Left renal pelvis (tissue), 4 donors: Measurements from ENCODE around the gene GNA12. TPM values are rescaled to one million over a fixed set of nuclear protein-coding genes. Genes with fewer than 3 reads are reported as not detected.
"Not testable (repeated sequence)": the region's sequence is repeated elsewhere in the genome, so short reads cannot be mapped to it uniquely, and the experiment has no call there.

ENCODE experiments used
- DNase-seq, 4 donors: peaks; one replicate each; pipeline ENCODE4 v3.0.0-alpha.2; 2013; ENCODE audit warnings: low read depth in 4 of 4, low spot score in 3 of 4
- polyA plus RNA-seq, 4 donors: library from polyadenylated mRNA; unstranded; fragments of 120-200 nt; gene quantifications; one replicate each; pipeline ENCODE4 v1.2.1, GENCODE V29; 2013; ENCODE audit not compliant: insufficient read length in 4 of 4

Gene GNA12
- polyA plus RNA-seq, 4 donors, result 38.6 to 55.9 (median 41.4) TPM

DNA sequence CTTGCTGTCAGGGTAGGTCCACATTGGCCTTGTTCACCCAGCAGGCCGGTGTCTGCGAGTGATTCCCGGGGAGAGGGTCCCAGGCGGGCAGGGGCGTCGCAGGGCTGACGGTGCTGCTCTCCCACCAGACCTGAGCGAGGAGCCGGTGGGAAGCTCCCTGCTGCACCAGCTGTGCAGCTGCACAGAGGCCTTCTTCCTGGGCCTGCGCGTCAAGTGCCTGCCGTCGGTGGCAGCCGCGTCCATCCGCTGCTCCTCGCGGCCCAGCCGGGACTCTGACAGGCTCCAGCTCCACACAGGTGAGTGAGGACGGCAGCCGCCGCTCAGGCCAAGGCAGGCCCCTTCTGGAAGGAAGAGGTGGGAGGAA, 141.5 kb downstream of the GNA12 start:
- no peak for DNase-seq

DNA sequence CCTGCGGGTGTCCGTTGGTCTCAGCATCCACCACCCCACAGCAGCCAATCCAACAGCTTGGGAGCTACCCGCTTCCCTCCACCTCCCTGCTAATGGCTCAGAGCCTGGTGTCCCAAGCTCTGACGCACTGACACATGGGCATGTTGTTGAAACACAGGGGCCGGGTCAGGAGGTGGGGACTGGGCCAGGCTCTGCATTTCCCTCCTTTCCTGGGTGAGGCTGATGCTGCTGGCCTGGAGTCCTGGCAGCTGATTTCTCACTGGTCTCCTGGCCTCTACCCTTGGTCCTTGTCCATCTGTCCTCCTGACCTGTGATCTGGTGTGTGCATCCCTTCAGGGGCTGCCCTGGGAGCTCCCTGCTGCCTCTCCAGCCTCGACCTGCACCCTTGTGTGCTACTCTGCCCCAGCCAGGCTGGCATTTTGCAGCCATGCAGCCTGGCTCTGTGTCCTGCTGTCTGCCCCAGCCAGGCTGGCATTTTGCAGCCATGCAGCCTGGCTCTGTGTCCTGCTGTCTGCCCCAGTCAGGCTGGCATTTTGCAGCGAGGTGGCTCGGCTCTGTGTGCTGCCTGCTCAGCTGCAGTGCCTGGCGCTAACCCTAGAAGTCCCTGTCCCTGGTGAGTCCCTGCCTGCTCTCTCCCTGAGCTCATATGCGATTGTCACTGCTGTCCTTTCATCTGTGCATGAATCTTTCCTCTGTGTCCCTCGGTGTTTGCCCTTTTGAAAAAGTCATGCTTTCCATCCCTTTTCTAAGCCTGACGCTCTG, 142.1 kb downstream of the GNA12 start:
- DNase-seq, result no peak

GRCh38 chr7:2701424-2701823, 142.7 kb downstream of the GNA12 start:
- no peak for DNase-seq

GRCh38 chr7:2700141-2700850, 143.8 kb downstream of the GNA12 start:
- DNase-seq, result no peak

GRCh38 chr7:2699289-2699620, 144.9 kb downstream of the GNA12 start:
- no peak for DNase-seq

DNA sequence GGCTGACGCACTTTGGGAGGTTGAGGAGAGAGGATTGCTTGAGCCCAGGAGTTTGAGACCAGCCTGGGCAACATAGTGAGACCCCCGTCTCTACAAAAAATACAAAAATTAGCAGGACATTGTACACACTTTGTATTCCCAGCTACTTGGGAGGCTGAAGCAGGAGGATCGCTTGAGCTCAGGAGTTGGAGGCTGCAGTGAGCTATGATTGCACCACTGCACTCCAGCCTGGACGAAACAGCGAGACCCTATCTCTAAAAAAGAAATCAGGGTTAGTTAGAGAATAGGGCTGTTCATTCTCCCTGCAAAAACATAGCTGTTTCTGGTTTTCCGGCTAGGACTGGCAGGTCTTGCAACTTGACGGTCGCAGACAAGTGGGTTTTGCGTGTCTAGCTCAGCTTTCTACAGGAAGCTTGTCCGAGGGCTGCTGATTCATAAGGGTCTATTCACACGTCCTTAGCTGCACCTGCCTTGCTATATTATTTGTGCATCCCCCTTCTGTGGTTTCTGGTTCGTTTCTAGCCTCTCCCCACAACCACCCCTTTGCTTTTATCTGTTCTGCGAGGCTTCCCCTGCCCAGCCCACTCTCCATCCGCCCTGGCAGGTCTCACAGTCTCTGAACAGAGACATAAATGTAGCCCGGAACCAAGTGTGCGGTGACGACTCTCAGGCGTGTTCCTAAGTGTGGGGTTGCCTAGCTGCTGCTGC, 145.4 kb downstream of the GNA12 start:
- no peak for DNase-seq

DNA sequence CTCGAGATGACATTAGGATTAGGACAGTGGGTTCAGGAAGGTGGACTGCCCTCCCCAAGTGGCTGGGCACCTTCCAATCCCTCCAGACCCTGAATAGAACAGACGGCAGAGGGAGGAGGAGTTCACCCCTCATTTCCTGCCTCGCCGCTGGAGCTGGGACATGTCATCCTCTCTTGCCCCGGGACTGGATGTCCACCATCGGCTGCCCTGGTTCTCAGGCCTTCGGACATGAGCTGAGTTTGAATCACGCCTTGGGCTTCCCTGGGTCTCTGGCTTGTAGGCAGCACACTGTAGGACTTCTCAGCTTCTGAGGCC, 150.0 kb downstream of the GNA12 start:
- not testable (repeated sequence) for DNase-seq

- DNase-seq, result not testable (repeated sequence)
Observed at GRCh38 chr7:2693420-2694121, 150.5 kb downstream of the GNA12 start.

DNA sequence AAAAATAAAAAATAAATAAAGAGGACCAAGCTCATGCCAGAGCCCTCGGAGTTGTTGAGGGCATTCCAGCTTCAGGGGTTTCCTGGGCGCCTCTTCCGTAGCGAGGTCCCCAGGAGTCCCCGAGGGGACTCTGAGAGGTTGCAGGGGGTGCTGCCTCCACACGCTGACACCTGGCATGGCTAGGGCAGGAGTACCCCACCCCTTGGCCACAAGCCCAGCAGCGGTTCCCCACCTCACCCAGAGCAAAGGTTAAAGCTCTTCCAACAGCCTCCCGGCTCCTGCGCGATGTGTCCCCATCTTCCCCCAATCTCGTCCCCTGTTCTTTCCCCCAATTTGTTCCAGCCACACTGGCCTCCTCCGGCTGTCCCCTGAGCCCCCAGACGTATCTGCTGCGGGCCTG, 151.6 kb downstream of the GNA12 start:
- DNase-seq, result no peak

DNA sequence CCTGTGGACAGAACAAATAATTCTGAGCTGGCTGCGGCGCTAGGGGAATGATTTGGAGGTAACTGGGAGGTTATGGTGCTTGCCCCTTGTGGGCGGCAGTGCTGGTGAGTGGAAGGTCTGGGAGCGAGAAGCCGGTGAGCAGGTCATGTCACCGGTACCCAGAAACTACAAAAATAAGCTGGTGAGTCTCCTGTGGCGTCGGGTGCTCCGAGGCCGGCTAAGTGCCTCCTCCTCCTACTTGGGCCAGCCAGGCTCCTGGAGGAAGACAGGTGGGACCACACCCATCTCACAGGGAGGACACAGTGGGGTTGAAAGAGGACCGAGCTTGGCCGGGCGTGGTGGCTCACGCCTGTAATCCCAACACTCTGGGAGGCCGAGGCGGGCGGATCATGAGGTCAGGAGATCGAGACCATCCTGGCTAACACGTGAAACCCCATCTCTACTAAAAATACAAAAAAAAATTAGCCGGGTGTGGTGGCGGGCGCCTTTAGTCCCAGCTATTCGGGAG, 152.1 kb downstream of the GNA12 start:
- not testable (repeated sequence) for DNase-seq

GRCh38 chr7:2691011-2691707, 152.9 kb downstream of the GNA12 start:
- no peak for DNase-seq

- DNase-seq, result no peak
Observed at GRCh38 chr7:2689951-2690705, 154.0 kb downstream of the GNA12 start.

GRCh38 chr7:2689343-2689847, 154.7 kb downstream of the GNA12 start:
- no peak for DNase-seq

DNA sequence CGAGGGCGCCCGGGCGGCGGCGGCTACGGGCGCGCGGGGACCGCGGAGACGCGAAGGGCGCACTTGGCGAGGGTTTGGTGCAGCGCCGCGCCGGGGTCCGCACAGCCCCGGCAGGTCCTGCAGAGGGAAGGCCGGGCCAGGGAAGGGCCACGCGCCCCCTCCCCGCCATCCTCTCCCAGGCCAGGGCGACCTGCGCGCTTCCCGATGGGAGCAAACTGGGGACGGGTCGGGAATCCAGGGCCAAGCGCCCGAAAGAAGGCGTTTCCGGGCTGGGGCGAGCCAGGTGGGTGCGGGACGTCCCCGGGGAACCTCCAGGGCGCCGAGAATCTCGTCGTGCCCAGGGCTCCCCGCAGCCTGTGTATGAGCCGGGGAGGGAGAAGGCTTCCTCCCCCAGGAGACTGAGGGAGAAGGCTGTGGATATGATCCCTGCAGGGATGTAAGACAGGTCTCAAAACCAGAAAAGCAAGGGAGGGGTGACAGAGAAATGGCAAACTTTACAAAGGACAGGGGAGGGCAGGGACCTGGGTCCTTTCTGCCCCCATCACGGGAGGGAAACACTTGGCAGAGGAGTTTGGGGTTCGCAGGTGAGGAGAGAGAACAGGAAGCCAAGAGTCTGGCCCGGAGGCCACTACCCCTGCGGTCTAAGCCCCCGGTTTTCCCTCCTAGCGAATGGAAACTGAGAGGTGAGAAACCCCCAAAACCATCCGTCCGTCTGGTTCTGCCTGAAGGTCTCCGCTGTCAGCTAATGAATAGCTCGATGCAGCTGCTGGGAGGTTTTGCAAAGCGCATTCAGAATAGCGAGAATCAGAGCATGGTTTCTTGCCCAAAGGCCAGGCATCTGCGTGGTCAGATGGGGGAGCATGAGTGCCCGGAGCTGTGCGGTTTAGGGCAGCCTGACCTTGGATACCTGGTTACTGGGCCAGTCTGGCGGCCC, 155.4 kb downstream of the GNA12 start:
- no peak for DNase-seq

GRCh38 chr7:2687881-2688318, 156.2 kb downstream of the GNA12 start, which contains the start of gene AMZ1:
AMZ1 (plus strand) TSS chr7:2688202; CDS start chr7:2700452, 12,250 bp downstream.
- no peak for DNase-seq

DNA sequence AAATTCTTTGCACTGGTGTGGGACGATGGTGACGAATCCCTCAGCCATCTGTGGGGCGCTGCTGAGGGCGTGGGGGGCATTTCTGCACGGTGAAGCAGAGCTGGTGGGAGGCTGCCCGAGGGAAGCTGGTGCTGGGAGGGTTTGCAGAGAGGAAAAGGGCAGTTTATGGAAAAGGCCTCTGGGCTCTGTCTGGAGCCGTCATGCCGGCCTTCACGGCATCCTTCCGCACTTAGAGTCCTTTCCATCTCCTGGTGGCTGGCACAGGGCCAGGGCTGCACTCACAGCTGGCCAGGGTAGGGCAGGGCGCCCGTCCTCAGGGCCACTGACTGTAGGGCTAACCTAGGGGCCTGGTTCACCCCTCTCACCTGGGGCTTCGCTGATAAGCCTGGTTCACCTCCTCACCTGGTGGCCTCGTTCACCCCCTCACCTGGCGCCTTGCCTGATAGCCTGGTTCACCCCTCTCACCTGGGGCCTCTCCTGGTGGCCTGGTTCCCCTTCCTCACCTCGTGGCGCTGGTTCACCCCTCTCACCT, 156.7 kb downstream of the GNA12 start:
- no peak for DNase-seq

DNA sequence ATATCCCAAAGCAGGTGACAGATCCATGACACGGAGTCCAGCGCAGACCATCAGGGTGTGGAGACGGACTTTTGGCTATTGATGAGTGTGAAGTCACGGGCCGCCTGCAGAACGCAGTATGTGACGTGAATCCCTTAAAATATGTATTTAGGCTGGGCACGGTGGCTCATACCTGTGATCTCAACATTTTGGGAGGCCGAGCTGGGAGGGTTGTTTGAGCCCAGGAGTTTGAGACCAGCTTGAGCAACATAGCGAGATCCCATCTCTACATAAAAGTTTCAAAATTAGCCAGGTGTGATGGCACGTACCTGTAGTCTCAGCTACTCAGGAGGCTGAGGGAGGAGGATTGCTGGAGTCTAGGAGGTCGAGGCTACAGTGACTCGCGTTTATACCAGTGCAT, 158.0 kb downstream of the GNA12 start:
- no peak for DNase-seq

- no peak for DNase-seq
Observed at GRCh38 chr7:2684501-2684900, 159.6 kb downstream of the GNA12 start.
